Amniotic stem cell (primary cell): Measurements from ENCODE around the gene MBTPS1.

Experiments
- DNase-seq: peaks from one replicate; lab custom pipeline; 2025; lab: John Stamatoyannopoulos, UW

Gene MBTPS1

GRCh38 chr16:84052071-84052622 is 64.6 kb downstream of the MBTPS1 start:
- DNase-seq, result no peak

GRCh38 chr16:84050316-84050715 is 66.4 kb downstream of the MBTPS1 start:
- no peak for DNase-seq

- DNase-seq, result no peak
Measured at GRCh38 chr16:84049403-84050060, 67.2 kb downstream of the MBTPS1 start.

- no peak for DNase-seq
Measured at GRCh38 chr16:84048871-84049270, 67.9 kb downstream of the MBTPS1 start.

- no peak for DNase-seq
Measured at GRCh38 chr16:84048270-84048669, 68.5 kb downstream of the MBTPS1 start.

GRCh38 chr16:84047626-84048025 is 69.1 kb downstream of the MBTPS1 start:
- DNase-seq, result no peak

GRCh38 chr16:84047206-84047605 is 69.5 kb downstream of the MBTPS1 start:
- no peak for DNase-seq

GRCh38 chr16:84045818-84046470 is 70.8 kb downstream of the MBTPS1 start:
- no peak for DNase-seq

- no peak for DNase-seq
Measured at GRCh38 chr16:84045001-84045817, 71.5 kb downstream of the MBTPS1 start.

GRCh38 chr16:84044118-84044488 is 72.6 kb downstream of the MBTPS1 start:
- no peak for DNase-seq

- no peak for DNase-seq
Measured at GRCh38 chr16:84043486-84044117, 73.1 kb downstream of the MBTPS1 start.

- DNase-seq, result no peak
Measured at GRCh38 chr16:84042879-84043485, 73.8 kb downstream of the MBTPS1 start.

- no peak for DNase-seq
Measured at GRCh38 chr16:84042308-84042878, 74.3 kb downstream of the MBTPS1 start, which contains the start of gene SLC38A8. Gene SLC38A8, minus strand, starts transcription at chr16:84042795. Its CDS starts 638 bp downstream, at chr16:84042157.

- DNase-seq, result no peak
Measured at GRCh38 chr16:84041881-84042280, 74.9 kb downstream of the MBTPS1 start.

- DNase-seq, result no peak
Measured at GRCh38 chr16:84040823-84041820, 75.6 kb downstream of the MBTPS1 start.

GRCh38 chr16:84040226-84040822 is 76.4 kb downstream of the MBTPS1 start:
- DNase-seq, result no peak

- no peak for DNase-seq
Measured at GRCh38 chr16:84039696-84040095, 77.0 kb downstream of the MBTPS1 start.

GRCh38 chr16:84038469-84038868 is 78.3 kb downstream of the MBTPS1 start:
- no peak for DNase-seq

GRCh38 chr16:84036982-84037425 is 79.7 kb downstream of the MBTPS1 start:
- no peak for DNase-seq

- no peak for DNase-seq
Measured at GRCh38 chr16:84036131-84036530, 80.6 kb downstream of the MBTPS1 start.
